IPS DF 6.9 (cell line): Measurements from ENCODE around the gene STAMBP.

ENCODE experiments used
- DNase-seq: peaks from one replicate; pipeline ENCODE4 v3.0.0-alpha.2; 2013; ENCODE audit warnings: low read depth, low spot score
- H3K27ac ChIP-seq: one replicate; pipeline ENCODE4 v1.5.1; 2013; ENCODE audit warnings: low read length, control low read depth
- H3K27me3 ChIP-seq: 2 replicates; pipeline ENCODE4 v1.6.1; 2013; ENCODE audit warnings: mild to moderate bottlenecking, low read length; ENCODE audit not compliant: control insufficient read depth, insufficient read depth
- H3K36me3 ChIP-seq: 2 replicates; pipeline ENCODE4 v1.6.1; 2013; ENCODE audit warnings: low read length; ENCODE audit not compliant: control insufficient read depth, insufficient read depth
- H3K4me1 ChIP-seq: 2 replicates; pipeline ENCODE4 v1.6.1; 2013; ENCODE audit warnings: low read length; ENCODE audit not compliant: control insufficient read depth, insufficient read depth
- H3K4me3 ChIP-seq: 2 replicates; pipeline ENCODE4 v1.5.1; 2013; ENCODE audit warnings: mild to moderate bottlenecking, low read length
- H3K9me3 ChIP-seq: 2 replicates; pipeline ENCODE4 v1.6.1; 2013; ENCODE audit warnings: low read length, inconsistent platforms; ENCODE audit not compliant: control insufficient read depth, insufficient read depth
- WGBS: extraction: QIAGEN DNeasy Blood & Tissue Kit; methylation state at CpG from one replicate; pipeline ENCODE4 v1.1.7; 2013; ENCODE audit warnings: mixed read lengths, missing lambda C conversion rate; ENCODE audit not compliant: insufficient read length, insufficient coverage; 5-methylcytosine and 5-hydroxymethylcytosine counted together

The STAMBP gene

GRCh38 chr2:73836141-73836943 lies 7.6 kb downstream of the STAMBP start:
- no peaks in the 10 kb centered on the region; the same call in 1 of the 2 replicates for H3K27me3 ChIP-seq
- no peaks in the 10 kb centered on the region; the same call in 1 of the 2 replicates for H3K4me1 ChIP-seq
- H3K4me3 ChIP-seq, result no peak overlapping the region; the same call in 1 of the 2 replicates
- no CpG with 5 or more reads among the region's 17 CpGs for WGBS
- peaks cover 11% of the 10 kb centered on the region for H3K36me3 ChIP-seq
- no peak overlapping the region for H3K27ac ChIP-seq
- DNase-seq, result no peak
- H3K9me3 ChIP-seq, result no peaks in the 10 kb centered on the region

GRCh38 chr2:73837847-73838585 lies 9.3 kb downstream of the STAMBP start:
- H3K27me3 ChIP-seq, result no peaks in the 10 kb centered on the region; the same call in 1 of the 2 replicates
- H3K4me1 ChIP-seq, result no peaks in the 10 kb centered on the region; the same call in 1 of the 2 replicates
- H3K36me3 ChIP-seq, result peaks cover 11% of the 10 kb centered on the region
- H3K27ac ChIP-seq, result no peak overlapping the region
- no peak for DNase-seq
- H3K4me3 ChIP-seq, result no peak overlapping the region
- H3K9me3 ChIP-seq, result no peaks in the 10 kb centered on the region
- 100% methylated on average over 1 of the region's 4 CpGs for WGBS

- DNase-seq, result no peak
- WGBS, result no CpG with 5 or more reads among the region's 2 CpGs
- Histone ChIP-seq H3K9me3 (no peaks in the 10 kb centered on the region), H3K4me1 (no peaks in the 10 kb centered on the region; the same call in 1 of the 2 replicates), H3K4me3 (no peak overlapping the region), H3K27me3 (no peaks in the 10 kb centered on the region; the same call in 1 of the 2 replicates), H3K36me3 (peaks cover 8% of the 10 kb centered on the region), H3K27ac (no peak overlapping the region)
Observed at GRCh38 chr2:73838889-73839534, 10.3 kb downstream of the STAMBP start.

GRCh38 chr2:73839653-73840411 lies 11.1 kb downstream of the STAMBP start:
- H3K27me3 ChIP-seq, result no peaks in the 10 kb centered on the region; the same call in 1 of the 2 replicates
- H3K36me3 ChIP-seq, result peaks cover 5% of the 10 kb centered on the region
- H3K27ac ChIP-seq, result no peak overlapping the region
- no CpG with 5 or more reads among the region's 3 CpGs for WGBS
- no peak overlapping the region for H3K4me3 ChIP-seq
- DNase-seq, result no peak
- no peaks in the 10 kb centered on the region for H3K9me3 ChIP-seq
- H3K4me1 ChIP-seq, result no peaks in the 10 kb centered on the region; the same call in 1 of the 2 replicates

GRCh38 chr2:73841912-73842738 lies 13.4 kb downstream of the STAMBP start:
- peaks cover 5% of the 10 kb centered on the region; the same call in 1 of the 2 replicates for H3K36me3 ChIP-seq

GRCh38 chr2:73842739-73843019 lies 13.9 kb downstream of the STAMBP start:
- DNase-seq, result no peak
- no peak overlapping the region for H3K27ac ChIP-seq
- no CpG with 5 or more reads among the region's 1 CpG for WGBS
- no peaks in the 10 kb centered on the region; the same call in 1 of the 2 replicates for H3K27me3 ChIP-seq
- H3K4me1 ChIP-seq, result no peaks in the 10 kb centered on the region
- H3K4me3 ChIP-seq, result no peak overlapping the region
- H3K9me3 ChIP-seq, result no peaks in the 10 kb centered on the region
- peaks cover 10% of the 10 kb centered on the region; the same call in 1 of the 2 replicates for H3K36me3 ChIP-seq

More at GRCh38 chr2:73841912-73842738, 13.4 kb downstream of the STAMBP start:
- DNase-seq, result no peak
- no peaks in the 10 kb centered on the region; the same call in 1 of the 2 replicates for H3K27me3 ChIP-seq
- H3K9me3 ChIP-seq, result no peaks in the 10 kb centered on the region
- H3K27ac ChIP-seq, result no peak overlapping the region
- H3K4me1 ChIP-seq, result no peaks in the 10 kb centered on the region
- no peak overlapping the region for H3K4me3 ChIP-seq
- no CpG with 5 or more reads among the region's 5 CpGs for WGBS

- no peaks in the 10 kb centered on the region for H3K9me3 ChIP-seq
- H3K27ac ChIP-seq, result no peak overlapping the region
- DNase-seq, result no peak
- H3K27me3 ChIP-seq, result no peaks in the 10 kb centered on the region; the same call in 1 of the 2 replicates
- peaks cover 10% of the 10 kb centered on the region; the same call in 1 of the 2 replicates for H3K36me3 ChIP-seq
- H3K4me1 ChIP-seq, result no peaks in the 10 kb centered on the region
- no CpG with 5 or more reads among the region's 2 CpGs for WGBS
- no peak overlapping the region for H3K4me3 ChIP-seq
Observed at GRCh38 chr2:73844087-73844486, 15.3 kb downstream of the STAMBP start.

- Histone ChIP-seq H3K4me3 (no peak overlapping the region), H3K27ac (no peak overlapping the region), H3K9me3 (no peaks in the 10 kb centered on the region), H3K27me3 (no peaks in the 10 kb centered on the region), H3K4me1 (no peaks in the 10 kb centered on the region), H3K36me3 (peaks cover 24% of the 10 kb centered on the region; the same call in 1 of the 2 replicates)
- no peak for DNase-seq
- no CpG with 5 or more reads among the region's 2 CpGs for whole genome bisulfite sequencing
Observed at GRCh38 chr2:73850009-73850408, 21.2 kb downstream of the STAMBP start.

GRCh38 chr2:73851274-73851673 lies 22.5 kb downstream of the STAMBP start:
- no peaks in the 10 kb centered on the region for H3K9me3 ChIP-seq
- no CpG with 5 or more reads among the region's 3 CpGs for WGBS
- H3K4me3 ChIP-seq, result no peak overlapping the region
- no peak for DNase-seq
- no peaks in the 10 kb centered on the region for H3K4me1 ChIP-seq
- H3K27me3 ChIP-seq, result no peaks in the 10 kb centered on the region
- H3K36me3 ChIP-seq, result peaks cover 23% of the 10 kb centered on the region; the same call in 1 of the 2 replicates
- no peak overlapping the region for H3K27ac ChIP-seq
